ENCODE data around the gene EPHB2. TPM values are rescaled to one million over a fixed set of nuclear protein-coding genes. Genes with fewer than 3 reads are reported as not detected.
"Not testable (repeated sequence)": the region's sequence is repeated elsewhere in the genome, so short reads cannot be mapped to it uniquely, and the experiment has no call there.

The EPHB2 gene
- total and polyA plus RNA-seq, 2 donors from 2014 or later: 3.0 to 9.5 TPM

DNA sequence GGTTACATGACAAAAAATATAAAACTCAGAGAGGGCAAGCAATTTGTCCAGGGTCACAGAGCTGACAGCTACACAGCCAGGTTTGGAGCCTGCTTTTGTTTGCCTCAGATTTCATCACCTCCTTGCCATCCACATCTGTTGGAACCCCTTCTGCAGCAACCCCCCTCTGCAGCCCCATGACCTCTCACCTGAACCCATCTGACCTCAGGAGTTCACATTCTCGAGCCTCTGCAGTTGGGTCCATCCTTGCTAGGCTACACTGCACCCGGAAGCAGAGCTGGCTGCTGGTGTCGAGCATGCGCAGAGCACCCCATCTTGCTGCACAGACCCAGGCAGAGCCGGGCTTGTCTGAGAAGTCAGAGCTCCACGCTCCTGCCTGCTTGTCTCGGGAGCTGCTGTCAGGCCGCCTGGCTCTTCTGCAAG, 47.6 kb upstream of the EPHB2 start:
- DNase-seq: peak in 1 of 5 donors; percentile 67

GRCh38 chr1:22665752-22666151, 44.9 kb upstream of the EPHB2 start:
- TF ChIP-seq, protein P1, sequence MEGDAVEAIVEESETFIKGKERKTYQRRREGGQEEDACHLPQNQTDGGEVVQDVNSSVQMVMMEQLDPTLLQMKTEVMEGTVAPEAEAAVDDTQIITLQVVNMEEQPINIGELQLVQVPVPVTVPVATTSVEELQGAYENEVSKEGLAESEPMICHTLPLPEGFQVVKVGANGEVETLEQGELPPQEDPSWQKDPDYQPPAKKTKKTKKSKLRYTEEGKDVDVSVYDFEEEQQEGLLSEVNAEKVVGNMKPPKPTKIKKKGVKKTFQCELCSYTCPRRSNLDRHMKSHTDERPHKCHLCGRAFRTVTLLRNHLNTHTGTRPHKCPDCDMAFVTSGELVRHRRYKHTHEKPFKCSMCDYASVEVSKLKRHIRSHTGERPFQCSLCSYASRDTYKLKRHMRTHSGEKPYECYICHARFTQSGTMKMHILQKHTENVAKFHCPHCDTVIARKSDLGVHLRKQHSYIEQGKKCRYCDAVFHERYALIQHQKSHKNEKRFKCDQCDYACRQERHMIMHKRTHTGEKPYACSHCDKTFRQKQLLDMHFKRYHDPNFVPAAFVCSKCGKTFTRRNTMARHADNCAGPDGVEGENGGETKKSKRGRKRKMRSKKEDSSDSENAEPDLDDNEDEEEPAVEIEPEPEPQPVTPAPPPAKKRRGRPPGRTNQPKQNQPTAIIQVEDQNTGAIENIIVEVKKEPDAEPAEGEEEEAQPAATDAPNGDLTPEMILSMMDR (IDR thresholded peaks at IDR 0.05; ENCODE audit: borderline replicate concordance, extremely low read depth, insufficient read depth): peak; percentile 5
- FAIRE-seq (no peak), DNase-seq (peak in 3 of 5 donors; percentile 62 to 75 (median 72))
- no peak overlapping the region for H3K9ac ChIP-seq (ENCODE audit: low read length in 3 of 3)
- intact Hi-C loops (cut with DNase I): no loop called here
- no peak overlapping the region for H3K4me3 ChIP-seq (ENCODE audit: low read length in 3 of 3)
- no peak overlapping the region for H3K27ac ChIP-seq (ENCODE audit: low read depth in 2 of 2, low read length in 2 of 2)
- no peaks in the 10 kb centered on the region for H3K36me3 ChIP-seq (ENCODE audit: control insufficient read depth in 2 of 3, insufficient read depth in 3 of 3, low read length in 3 of 3)
- no peaks in the 10 kb centered on the region for H3K4me1 ChIP-seq (ENCODE audit: control insufficient read depth in 2 of 3, insufficient read depth in 2 of 3, low read depth in 1 of 3, low read length in 3 of 3)
- H3K9me3 ChIP-seq (ENCODE audit: control insufficient read depth in 2 of 3, insufficient read depth in 1 of 3, low read length in 3 of 3): no peaks in the 10 kb centered on the region
- no peaks in the 10 kb centered on the region for H3K27me3 ChIP-seq (ENCODE audit: control insufficient read depth, insufficient read depth, low read length)

More for the DNA sequence above, 47.6 kb upstream of the EPHB2 start:
- H3K36me3 ChIP-seq (ENCODE audit: control insufficient read depth in 2 of 3, insufficient read depth in 3 of 3, low read length in 3 of 3): no peaks in the 10 kb centered on the region
- no peak overlapping the region for H3K9ac ChIP-seq (ENCODE audit: low read length in 3 of 3)
- TF ChIP-seq, protein P1 (IDR thresholded peaks at IDR 0.05; ENCODE audit: borderline replicate concordance, extremely low read depth, insufficient read depth): no peak
- no peak overlapping the region for H3K4me3 ChIP-seq (ENCODE audit: low read length in 3 of 3)
- H3K4me1 ChIP-seq (ENCODE audit: control insufficient read depth in 2 of 3, insufficient read depth in 2 of 3, low read depth in 1 of 3, low read length in 3 of 3): no peaks in the 10 kb centered on the region
- intact Hi-C loops (cut with DNase I): no loop called here
- H3K27me3 ChIP-seq (ENCODE audit: control insufficient read depth, insufficient read depth, low read length): no peaks in the 10 kb centered on the region
- no peaks in the 10 kb centered on the region for H3K9me3 ChIP-seq (ENCODE audit: control insufficient read depth in 2 of 3, insufficient read depth in 1 of 3, low read length in 3 of 3)
- no peak overlapping the region for H3K27ac ChIP-seq (ENCODE audit: low read depth in 2 of 2, low read length in 2 of 2)
- no peak for FAIRE-seq

DNA sequence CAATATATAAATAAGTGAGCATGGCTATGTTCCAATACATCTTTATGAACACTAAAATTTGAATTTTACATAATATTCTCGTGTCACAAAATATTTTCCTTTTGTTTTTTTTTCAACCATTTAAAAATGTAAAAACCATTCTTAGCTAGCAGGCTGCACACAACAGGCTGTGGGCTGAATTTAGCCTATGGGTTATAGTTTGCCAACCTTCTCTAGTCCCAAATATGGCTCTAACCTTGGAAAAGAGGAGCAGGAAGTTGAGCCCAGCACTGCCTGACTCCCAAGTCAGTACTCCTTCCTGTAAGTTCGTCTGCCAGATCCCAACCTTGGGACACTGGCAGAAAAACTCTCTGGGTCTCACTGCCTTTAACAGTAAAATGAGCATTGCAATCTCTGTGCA, 44.2 kb upstream of the EPHB2 start:
- no peak overlapping the region for H3K4me3 ChIP-seq (ENCODE audit: low read length in 3 of 3)
- TF ChIP-seq, protein P1 (IDR thresholded peaks at IDR 0.05; ENCODE audit: borderline replicate concordance, extremely low read depth, insufficient read depth): no peak
- H3K9me3 ChIP-seq (ENCODE audit: control insufficient read depth in 2 of 3, insufficient read depth in 1 of 3, low read length in 3 of 3): no peaks in the 10 kb centered on the region
- H3K9ac ChIP-seq (ENCODE audit: low read length in 3 of 3): no peak overlapping the region
- no peak for DNase-seq
- H3K4me1 ChIP-seq (ENCODE audit: control insufficient read depth in 2 of 3, insufficient read depth in 2 of 3, low read depth in 1 of 3, low read length in 3 of 3): no peaks in the 10 kb centered on the region
- no peak overlapping the region for H3K27ac ChIP-seq (ENCODE audit: low read depth in 2 of 2, low read length in 2 of 2)
- intact Hi-C loops (cut with DNase I): no loop called here
- no peaks in the 10 kb centered on the region for H3K27me3 ChIP-seq (ENCODE audit: control insufficient read depth, insufficient read depth, low read length)
- H3K36me3 ChIP-seq (ENCODE audit: control insufficient read depth in 2 of 3, insufficient read depth in 3 of 3, low read length in 3 of 3): no peaks in the 10 kb centered on the region
- no peak for FAIRE-seq

DNA sequence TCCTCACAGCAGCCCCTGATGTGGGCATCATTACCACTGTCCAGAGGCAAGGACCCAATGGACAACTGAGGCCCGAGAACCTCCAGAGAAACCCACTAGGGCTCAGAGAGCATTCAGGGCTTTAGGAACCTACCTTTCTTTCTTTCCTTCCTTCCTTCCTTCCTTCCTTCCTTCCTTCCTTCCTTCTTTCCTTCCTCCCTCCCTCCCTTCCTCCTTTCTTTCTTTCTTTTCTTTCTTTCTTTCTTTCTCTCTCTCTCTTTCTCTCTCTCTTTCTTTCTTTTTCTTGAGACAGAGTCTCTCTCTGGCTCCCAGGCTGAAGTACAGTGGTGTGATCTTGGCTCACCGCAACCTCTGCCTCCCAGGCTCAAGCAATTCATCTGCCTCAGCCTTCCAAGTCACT, 41.8 kb upstream of the EPHB2 start:
- H3K9ac ChIP-seq (ENCODE audit: low read length in 3 of 3); H3K4me1 ChIP-seq (ENCODE audit: control insufficient read depth in 2 of 3, insufficient read depth in 2 of 3, low read depth in 1 of 3, low read length in 3 of 3); H3K27ac ChIP-seq (ENCODE audit: low read depth in 2 of 2, low read length in 2 of 2); FAIRE-seq; DNase-seq; intact Hi-C loops (cut with DNase I); H3K27me3 ChIP-seq (ENCODE audit: control insufficient read depth, insufficient read depth, low read length); H3K4me3 ChIP-seq (ENCODE audit: low read length in 3 of 3); H3K9me3 ChIP-seq (ENCODE audit: control insufficient read depth in 2 of 3, insufficient read depth in 1 of 3, low read length in 3 of 3); H3K36me3 ChIP-seq (ENCODE audit: control insufficient read depth in 2 of 3, insufficient read depth in 3 of 3, low read length in 3 of 3): not testable (repeated sequence)

Data from kidney (tissue), 14 donors.